GF-D8 (cell line): ENCODE results near the gene FAXDC2.
"Not testable (repeated sequence)": the region's sequence is repeated elsewhere in the genome, so short reads cannot be mapped to it uniquely, and the experiment has no call there.

Source experiments
- DNase-seq: peaks from one replicate; lab custom pipeline; 2025; lab: John Stamatoyannopoulos, UW

Gene FAXDC2

GRCh38 chr5:154829589-154830218, 20.7 kb downstream of the FAXDC2 start:
- DNase-seq = no peak

GRCh38 chr5:154829181-154829588, 21.2 kb downstream of the FAXDC2 start:
- no peak for DNase-seq

GRCh38 chr5:154824070-154824469, 26.3 kb downstream of the FAXDC2 start:
- no peak for DNase-seq

- no peak for DNase-seq
Measured at GRCh38 chr5:154823605-154824004, 26.8 kb downstream of the FAXDC2 start.

DNA sequence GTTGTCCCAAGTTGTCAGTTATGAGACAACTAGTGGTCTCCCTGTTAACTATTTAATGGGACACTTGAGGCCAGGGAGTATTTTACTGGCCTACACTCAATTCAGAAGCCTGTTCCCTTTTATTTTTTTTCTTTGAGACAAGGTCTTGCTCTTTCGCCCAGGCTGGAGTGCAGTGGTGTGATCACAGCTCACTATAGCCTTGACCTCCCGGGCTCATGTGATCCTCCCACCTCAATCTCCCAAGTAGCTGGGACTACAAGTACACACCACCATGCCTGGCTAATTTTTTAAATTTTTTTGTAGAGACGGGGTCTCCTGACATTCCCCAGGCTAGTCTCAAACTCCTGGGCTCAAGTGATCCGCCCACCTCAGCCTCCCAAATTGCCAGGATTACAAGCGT, 27.5 kb downstream of the FAXDC2 start:
- not testable (repeated sequence) for DNase-seq

DNA sequence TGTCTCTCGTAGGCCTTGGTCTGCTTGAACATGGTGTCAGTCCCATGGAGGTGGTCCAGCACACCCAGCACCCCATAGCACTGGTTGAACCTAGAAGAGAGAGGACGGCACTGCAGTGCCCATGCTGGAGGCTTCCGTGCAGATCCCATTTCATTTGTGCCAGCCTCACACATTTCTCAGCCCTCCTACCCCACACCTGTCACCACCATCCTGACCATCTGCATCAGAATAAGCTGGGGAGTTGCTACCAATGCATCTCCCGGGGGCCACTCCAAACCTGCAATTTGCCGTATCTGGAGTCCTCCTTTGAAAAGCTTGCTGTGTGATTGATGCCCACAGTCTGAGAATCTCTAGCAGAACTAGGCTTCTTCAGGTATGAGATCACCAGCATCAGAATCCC, 30.0 kb downstream of the FAXDC2 start:
- DNase-seq = no peak

- no peak for DNase-seq
Measured at GRCh38 chr5:154819546-154819945, 30.9 kb downstream of the FAXDC2 start.

GRCh38 chr5:154818471-154819116, 31.8 kb downstream of the FAXDC2 start:
- DNase-seq = no peak

DNA sequence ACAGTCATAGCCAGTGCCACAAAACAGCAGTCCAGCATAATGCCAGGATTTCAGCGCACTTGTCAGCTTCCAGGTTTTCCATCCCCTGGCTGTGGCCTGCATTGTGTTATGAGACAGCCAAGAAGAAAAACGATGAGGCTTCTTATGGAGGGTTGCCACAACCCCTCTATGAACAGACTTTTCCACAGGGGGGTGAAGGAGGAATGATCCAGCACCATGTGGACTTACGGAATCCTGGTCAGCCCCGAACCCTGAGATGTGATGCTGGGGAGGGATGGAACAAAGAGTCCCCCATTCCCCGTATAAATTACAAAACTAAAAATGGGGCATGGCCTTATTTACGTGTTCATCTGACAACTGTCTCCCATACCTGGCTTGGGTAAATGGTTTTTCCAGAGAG, 32.6 kb downstream of the FAXDC2 start:
- DNase-seq = no peak

- no peak for DNase-seq
Measured at GRCh38 chr5:154816891-154817492, 33.4 kb downstream of the FAXDC2 start.

DNA sequence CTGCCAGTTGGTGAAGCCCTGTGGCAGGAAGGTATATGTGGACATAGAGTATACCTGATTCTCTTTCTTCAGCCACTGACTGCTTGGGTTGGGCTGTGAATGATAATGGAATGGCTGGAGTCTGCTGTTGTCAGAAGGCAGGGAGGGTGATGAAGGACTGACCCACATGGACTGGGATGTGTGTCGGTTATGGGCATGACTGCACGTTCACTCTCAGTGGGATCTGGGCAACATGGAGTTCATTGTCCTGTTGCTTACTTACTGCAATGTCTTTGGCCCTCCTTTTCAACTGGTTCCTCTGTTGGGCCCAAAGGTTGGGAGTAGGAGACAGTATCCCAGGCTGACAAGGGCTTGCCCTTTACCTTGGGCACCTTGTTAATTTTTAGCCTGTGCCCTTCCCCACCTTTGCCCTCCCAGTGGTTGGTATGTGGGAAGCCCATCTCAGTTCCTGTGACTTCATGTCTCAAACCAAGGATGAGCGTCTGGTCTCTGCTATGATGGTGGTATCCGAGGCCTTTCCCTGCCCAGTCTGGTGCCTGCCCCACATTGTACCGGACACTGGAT, 34.6 kb downstream of the FAXDC2 start:
- DNase-seq = no peak

GRCh38 chr5:154815025-154815424, 35.4 kb downstream of the FAXDC2 start:
- DNase-seq = no peak

- DNase-seq = no peak
Measured at GRCh38 chr5:154813736-154814135, 36.7 kb downstream of the FAXDC2 start.

GRCh38 chr5:154813158-154813557, 37.2 kb downstream of the FAXDC2 start:
- no peak for DNase-seq

GRCh38 chr5:154811653-154812465, 38.5 kb downstream of the FAXDC2 start:
- DNase-seq = peak; percentile 22

GRCh38 chr5:154811239-154811638, 39.2 kb downstream of the FAXDC2 start:
- no peak for DNase-seq

DNA sequence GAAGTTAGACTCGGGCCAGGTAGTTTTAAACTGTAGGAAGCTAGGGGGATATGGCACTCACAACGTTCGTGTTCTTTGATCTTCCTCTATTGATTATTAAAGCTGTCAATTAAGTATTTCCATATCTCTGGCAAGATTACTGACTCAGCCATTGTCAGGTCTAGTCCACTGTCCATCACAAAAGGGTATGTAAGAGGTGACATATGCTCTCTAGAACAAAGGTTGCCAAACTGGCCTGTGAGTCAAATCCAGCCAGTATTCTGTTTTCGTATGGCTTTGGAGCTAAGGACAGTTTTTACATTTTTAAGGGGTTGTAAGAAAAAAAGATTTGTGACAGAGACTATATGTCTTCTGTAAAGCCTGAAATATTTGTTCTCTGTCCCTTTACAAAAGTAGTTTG, 44.2 kb downstream of the FAXDC2 start:
- DNase-seq = no peak

GRCh38 chr5:154802050-154802449, 48.4 kb downstream of the FAXDC2 start:
- DNase-seq = no peak

GRCh38 chr5:154801083-154801482, 49.3 kb downstream of the FAXDC2 start:
- DNase-seq = no peak

DNA sequence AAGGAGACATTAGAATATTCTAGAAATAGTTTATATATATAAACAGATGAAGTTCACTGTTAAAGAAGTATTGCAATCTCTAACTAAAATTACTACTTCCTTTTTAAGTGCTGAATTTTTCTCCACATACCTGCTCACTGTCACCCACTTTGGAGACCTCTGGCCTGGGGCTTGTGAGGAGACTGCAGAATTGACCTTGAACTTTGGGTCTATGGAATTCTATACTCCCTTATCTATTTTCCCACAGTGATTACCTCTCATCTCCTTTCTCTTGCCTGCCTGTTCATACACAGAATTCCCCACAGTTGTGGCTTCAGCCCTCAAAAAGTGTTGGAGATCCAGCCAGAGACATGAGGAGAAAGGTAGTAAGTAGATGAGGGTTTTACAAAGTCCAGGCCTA, 49.8 kb downstream of the FAXDC2 start:
- DNase-seq = no peak

- DNase-seq = no peak
Measured at GRCh38 chr5:154797762-154798161, 52.6 kb downstream of the FAXDC2 start.

DNA sequence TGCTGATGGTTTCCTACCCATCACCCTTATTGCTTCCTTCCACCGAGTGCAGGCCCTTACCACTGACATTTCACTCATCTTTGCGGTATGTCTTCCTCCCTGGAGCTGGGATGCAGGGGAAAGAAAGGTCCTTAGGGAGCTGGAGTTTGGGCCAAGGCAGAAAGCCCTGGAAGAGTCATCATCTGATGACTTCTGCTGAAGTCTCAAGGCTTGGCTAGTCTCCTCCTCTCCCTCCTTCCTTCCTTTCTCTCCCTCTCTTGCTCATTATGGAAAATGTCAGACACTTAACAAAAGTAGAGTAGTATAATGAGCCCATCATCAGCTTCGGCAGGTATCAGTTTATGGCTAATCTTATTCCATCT, 55.2 kb downstream of the FAXDC2 start:
- no peak for DNase-seq
